Panc1 (cell line): ENCODE data around the gene TMEM219.

Experiments used
- POLR2AphosphoS5 ChIP-seq: IDR thresholded peaks from 2 replicates; pipeline ENCODE4 v1.6.1; 2012; ENCODE audit warnings: mild to moderate bottlenecking, low read depth, low read length, moderate library complexity
- TF ChIP-seq, protein P1 (sequence below): fragments of 450-650 bp; IDR thresholded peaks from 2 replicates; pipeline ENCODE4 v1.5.1; 2017; ENCODE audit warnings: mild to moderate bottlenecking
- TF ChIP-seq, protein P2 (sequence below), 2 experiments: IDR thresholded peaks; 2 replicates each; pipeline ENCODE4 v1.6.1; 2011 to 2012; ENCODE audit warnings: low read depth in 2 of 2, control low read depth in 1 of 2, low read length in 1 of 2, mild to moderate bottlenecking in 1 of 2, moderate library complexity in 1 of 2; ENCODE audit not compliant: insufficient read depth in 1 of 2

DNA sequence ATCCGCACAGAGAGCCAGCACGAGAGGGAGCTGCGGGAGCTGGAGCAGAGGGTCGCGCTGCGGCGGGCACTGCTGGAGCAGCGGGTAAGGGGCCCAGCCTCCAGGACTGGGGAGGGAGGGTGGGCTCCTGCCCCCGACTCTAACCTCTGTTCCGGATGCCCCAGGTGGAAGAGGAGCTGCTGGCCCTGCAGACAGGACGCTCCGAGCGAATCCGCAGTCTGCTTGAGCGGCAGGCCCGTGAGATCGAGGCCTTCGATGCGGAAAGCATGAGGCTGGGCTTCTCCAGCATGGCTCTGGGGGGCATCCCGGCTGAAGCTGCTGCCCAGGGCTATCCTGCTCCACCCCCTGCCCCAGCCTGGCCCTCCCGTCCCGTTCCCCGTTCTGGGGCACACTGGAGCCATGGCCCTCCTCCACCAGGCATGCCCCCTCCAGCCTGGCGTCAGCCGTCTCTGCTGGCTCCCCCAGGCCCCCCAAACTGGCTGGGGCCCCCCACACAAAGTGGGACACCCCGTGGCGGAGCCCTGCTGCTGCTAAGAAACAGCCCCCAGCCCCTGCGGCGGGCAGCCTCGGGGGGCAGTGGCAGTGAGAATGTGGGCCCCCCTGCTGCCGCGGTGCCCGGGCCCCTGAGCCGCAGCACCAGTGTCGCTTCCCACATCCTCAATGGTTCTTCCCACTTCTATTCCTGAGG, 29.1 kb downstream of the TMEM219 start:
- TF ChIP-seq, protein P1, sequence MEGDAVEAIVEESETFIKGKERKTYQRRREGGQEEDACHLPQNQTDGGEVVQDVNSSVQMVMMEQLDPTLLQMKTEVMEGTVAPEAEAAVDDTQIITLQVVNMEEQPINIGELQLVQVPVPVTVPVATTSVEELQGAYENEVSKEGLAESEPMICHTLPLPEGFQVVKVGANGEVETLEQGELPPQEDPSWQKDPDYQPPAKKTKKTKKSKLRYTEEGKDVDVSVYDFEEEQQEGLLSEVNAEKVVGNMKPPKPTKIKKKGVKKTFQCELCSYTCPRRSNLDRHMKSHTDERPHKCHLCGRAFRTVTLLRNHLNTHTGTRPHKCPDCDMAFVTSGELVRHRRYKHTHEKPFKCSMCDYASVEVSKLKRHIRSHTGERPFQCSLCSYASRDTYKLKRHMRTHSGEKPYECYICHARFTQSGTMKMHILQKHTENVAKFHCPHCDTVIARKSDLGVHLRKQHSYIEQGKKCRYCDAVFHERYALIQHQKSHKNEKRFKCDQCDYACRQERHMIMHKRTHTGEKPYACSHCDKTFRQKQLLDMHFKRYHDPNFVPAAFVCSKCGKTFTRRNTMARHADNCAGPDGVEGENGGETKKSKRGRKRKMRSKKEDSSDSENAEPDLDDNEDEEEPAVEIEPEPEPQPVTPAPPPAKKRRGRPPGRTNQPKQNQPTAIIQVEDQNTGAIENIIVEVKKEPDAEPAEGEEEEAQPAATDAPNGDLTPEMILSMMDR: no peak
- TF ChIP-seq POLR2AphosphoS5: no peak
- TF ChIP-seq, protein P2, sequence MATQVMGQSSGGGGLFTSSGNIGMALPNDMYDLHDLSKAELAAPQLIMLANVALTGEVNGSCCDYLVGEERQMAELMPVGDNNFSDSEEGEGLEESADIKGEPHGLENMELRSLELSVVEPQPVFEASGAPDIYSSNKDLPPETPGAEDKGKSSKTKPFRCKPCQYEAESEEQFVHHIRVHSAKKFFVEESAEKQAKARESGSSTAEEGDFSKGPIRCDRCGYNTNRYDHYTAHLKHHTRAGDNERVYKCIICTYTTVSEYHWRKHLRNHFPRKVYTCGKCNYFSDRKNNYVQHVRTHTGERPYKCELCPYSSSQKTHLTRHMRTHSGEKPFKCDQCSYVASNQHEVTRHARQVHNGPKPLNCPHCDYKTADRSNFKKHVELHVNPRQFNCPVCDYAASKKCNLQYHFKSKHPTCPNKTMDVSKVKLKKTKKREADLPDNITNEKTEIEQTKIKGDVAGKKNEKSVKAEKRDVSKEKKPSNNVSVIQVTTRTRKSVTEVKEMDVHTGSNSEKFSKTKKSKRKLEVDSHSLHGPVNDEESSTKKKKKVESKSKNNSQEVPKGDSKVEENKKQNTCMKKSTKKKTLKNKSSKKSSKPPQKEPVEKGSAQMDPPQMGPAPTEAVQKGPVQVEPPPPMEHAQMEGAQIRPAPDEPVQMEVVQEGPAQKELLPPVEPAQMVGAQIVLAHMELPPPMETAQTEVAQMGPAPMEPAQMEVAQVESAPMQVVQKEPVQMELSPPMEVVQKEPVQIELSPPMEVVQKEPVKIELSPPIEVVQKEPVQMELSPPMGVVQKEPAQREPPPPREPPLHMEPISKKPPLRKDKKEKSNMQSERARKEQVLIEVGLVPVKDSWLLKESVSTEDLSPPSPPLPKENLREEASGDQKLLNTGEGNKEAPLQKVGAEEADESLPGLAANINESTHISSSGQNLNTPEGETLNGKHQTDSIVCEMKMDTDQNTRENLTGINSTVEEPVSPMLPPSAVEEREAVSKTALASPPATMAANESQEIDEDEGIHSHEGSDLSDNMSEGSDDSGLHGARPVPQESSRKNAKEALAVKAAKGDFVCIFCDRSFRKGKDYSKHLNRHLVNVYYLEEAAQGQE (IDR thresholded peaks at IDR 0.05; ENCODE audit: insufficient read depth in 1 of 2, low read depth in 2 of 2, low read length in 1 of 2): no peak
